H9 (cell line): ENCODE results near the gene ZNF407. TPM values are rescaled to one million over a fixed set of nuclear protein-coding genes. Genes with fewer than 3 reads are reported as not detected.

Experiments
- DNase-seq: peaks from one replicate; pipeline ENCODE4 v3.0.0-alpha.2; 2017
- H2AFZ ChIP-seq: one replicate; pipeline ENCODE4 v1.6.1; 2013; ENCODE audit warnings: mild to moderate bottlenecking, low read length, control low read depth, moderate library complexity
- H2AK5ac ChIP-seq: 2 replicates; pipeline ENCODE4 v1.6.1; 2013; ENCODE audit warnings: low read length, control low read depth, mixed read lengths; ENCODE audit not compliant: insufficient read length
- H2BK120ac ChIP-seq: one replicate; pipeline ENCODE4 v1.6.1; 2013; ENCODE audit warnings: low read depth, mild to moderate bottlenecking, low read length, control low read depth, inconsistent platforms; ENCODE audit not compliant: poor library complexity, severe bottlenecking
- H2BK12ac ChIP-seq: 2 replicates; pipeline ENCODE4 v1.6.1; 2013; ENCODE audit warnings: low read length, control low read depth, mixed read lengths, low read depth; ENCODE audit not compliant: insufficient read length
- H2BK15ac ChIP-seq: 2 replicates; pipeline ENCODE4 v1.6.1; 2013; ENCODE audit warnings: low read depth, low read length, control low read depth
- H2BK20ac ChIP-seq: one replicate; pipeline ENCODE4 v1.6.1; 2013; ENCODE audit warnings: low read depth, mild to moderate bottlenecking, low read length, control low read depth, inconsistent platforms; ENCODE audit not compliant: poor library complexity, severe bottlenecking
- H2BK5ac ChIP-seq: 2 replicates; pipeline ENCODE4 v1.6.1; 2013; ENCODE audit warnings: low read length, control low read depth, mixed read lengths; ENCODE audit not compliant: insufficient read length
- H3K14ac ChIP-seq: 2 replicates; pipeline ENCODE4 v1.6.1; 2013; ENCODE audit warnings: low read length, control low read depth; ENCODE audit not compliant: insufficient read depth
- H3K18ac ChIP-seq: 2 replicates; pipeline ENCODE4 v1.6.1; 2013; ENCODE audit warnings: low read depth, mild to moderate bottlenecking, mixed read lengths, low read length, control low read depth; ENCODE audit not compliant: insufficient read length
- H3K23ac ChIP-seq: 2 replicates; pipeline ENCODE4 v1.6.1; 2013; ENCODE audit warnings: low read length, control low read depth, mixed read lengths, low read depth; ENCODE audit not compliant: insufficient read length
- H3K23me2 ChIP-seq: 2 replicates; pipeline ENCODE4 v1.6.1; 2013; ENCODE audit warnings: low read depth, mild to moderate bottlenecking, mixed read lengths, low read length, control low read depth; ENCODE audit not compliant: insufficient read length, poor library complexity, severe bottlenecking
- H3K27ac ChIP-seq: 2 replicates; pipeline ENCODE4 v1.5.1; 2013; ENCODE audit warnings: low read length, control low read depth, mixed read lengths, low read depth; ENCODE audit not compliant: insufficient read length
- H3K27me3 ChIP-seq: 2 replicates; pipeline ENCODE4 v1.6.1; 2013; ENCODE audit warnings: low read length, control low read depth, inconsistent platforms; ENCODE audit not compliant: insufficient read depth
- H3K4ac ChIP-seq: 2 replicates; pipeline ENCODE4 v1.6.1; 2013; ENCODE audit warnings: low read depth, mild to moderate bottlenecking, control low read depth, inconsistent platforms, low read length, moderate library complexity
- H3K4me1 ChIP-seq: 2 replicates; pipeline ENCODE4 v1.6.1; 2013; ENCODE audit warnings: low read length, control low read depth, inconsistent platforms; ENCODE audit not compliant: insufficient read depth
- H3K4me2 ChIP-seq: 2 replicates; pipeline ENCODE4 v1.6.1; 2013; ENCODE audit warnings: low read length, control low read depth, mixed read lengths; ENCODE audit not compliant: insufficient read length, insufficient read depth
- H3K56ac ChIP-seq: 2 replicates; pipeline ENCODE4 v1.6.1; 2013; ENCODE audit warnings: low read depth, mild to moderate bottlenecking, mixed read lengths, low read length, control low read depth; ENCODE audit not compliant: insufficient read length
- H3K79me1 ChIP-seq: 2 replicates; pipeline ENCODE4 v1.6.1; 2013; ENCODE audit warnings: low read depth, mild to moderate bottlenecking, moderate library complexity, low read length, control low read depth, inconsistent platforms; ENCODE audit not compliant: insufficient read depth, poor library complexity, severe bottlenecking
- H3K79me2 ChIP-seq: 2 replicates; pipeline ENCODE4 v1.6.1; 2013; ENCODE audit warnings: low read length, control low read depth, inconsistent platforms; ENCODE audit not compliant: insufficient read depth
- H3K9ac ChIP-seq: 2 replicates; pipeline ENCODE4 v1.6.1; 2013; ENCODE audit warnings: low read length, control low read depth, mixed read lengths; ENCODE audit not compliant: insufficient read length; ENCODE audit errors: extremely low read depth
- H3K9me3 ChIP-seq: one replicate; pipeline ENCODE4 v1.6.1; 2013; ENCODE audit warnings: low read depth, low read length, inconsistent platforms; ENCODE audit not compliant: control insufficient read depth
- H3T11ph ChIP-seq: one replicate; pipeline ENCODE4 v1.6.1; 2013; ENCODE audit warnings: mild to moderate bottlenecking, low read length, control low read depth, inconsistent platforms
- H4K20me1 ChIP-seq: one replicate; pipeline ENCODE4 v1.6.1; 2013; ENCODE audit not compliant: control insufficient read depth, insufficient read length, insufficient read depth
- H4K5ac ChIP-seq: 2 replicates; pipeline ENCODE4 v1.6.1; 2013; ENCODE audit warnings: low read depth, mild to moderate bottlenecking, mixed read lengths, low read length, control low read depth; ENCODE audit not compliant: insufficient read length
- H4K8ac ChIP-seq: replicated peaks from 2 replicates; pipeline ENCODE4 v1.6.1; 2013; ENCODE audit warnings: low read length, control low read depth, mixed read lengths, low read depth; ENCODE audit not compliant: insufficient read length
- H4K91ac ChIP-seq: 2 replicates; pipeline ENCODE4 v1.6.1; 2013; ENCODE audit warnings: low read depth, mild to moderate bottlenecking, moderate library complexity, mixed read lengths, low read length, control low read depth; ENCODE audit not compliant: insufficient read length
- H3K27ac Mint-ChIP-seq, 3 experiments: 2 replicates in 2 of 3; 3 replicates in 1 of 3; pipeline ENCODE4 v1.8.0; 2020 to 2021; ENCODE audit warnings: mixed read lengths in 3 of 3, mild to moderate bottlenecking in 1 of 3, moderate library complexity in 1 of 3
- H3K27me3 Mint-ChIP-seq: 2 replicates; pipeline ENCODE4 v1.8.0; 2021; ENCODE audit warnings: low read depth, mild to moderate bottlenecking, moderate library complexity, mixed read lengths
- H3K36me3 Mint-ChIP-seq, 3 experiments: 2 replicates in 2 of 3; 3 replicates in 1 of 3; pipeline ENCODE4 v1.8.0; 2020 to 2021; ENCODE audit warnings: low read depth in 3 of 3, mixed read lengths in 3 of 3; ENCODE audit not compliant: insufficient read depth in 1 of 3
- H3K4me1 Mint-ChIP-seq, 2 experiments: 2 replicates each; pipeline ENCODE4 v1.8.0; 2020; ENCODE audit warnings: mixed read lengths in 2 of 2
- H3K4me3 Mint-ChIP-seq, 2 experiments: 2 replicates in 1 of 2; 3 replicates in 1 of 2; pipeline ENCODE4 v1.8.0; 2020 to 2021; ENCODE audit warnings: mild to moderate bottlenecking in 2 of 2, mixed read lengths in 2 of 2, moderate library complexity in 1 of 2
- H3K9me3 Mint-ChIP-seq, 2 experiments: 2 replicates in 1 of 2; 3 replicates in 1 of 2; pipeline ENCODE4 v1.8.0; 2020; ENCODE audit warnings: mild to moderate bottlenecking in 2 of 2, mixed read lengths in 2 of 2, moderate library complexity in 1 of 2
- WGBS: extraction: QIAGEN DNeasy Blood & Tissue Kit; methylation state at CpG from one replicate; pipeline ENCODE4 v1.1.7; 2013; ENCODE audit warnings: missing lambda C conversion rate, low lambda C conversion rate, mixed read lengths; ENCODE audit not compliant: insufficient read length; ENCODE audit errors: extremely low coverage; 5-methylcytosine and 5-hydroxymethylcytosine counted together
- total RNA-seq: library from RNA; stranded (reverse); gene quantifications from 2 replicates; pipeline ENCODE4 v1.2.1, GENCODE V29; 2021
- TF ChIP-seq, protein P1 (sequence below): fragments of 200-600 bp; sonication (generic); conservative IDR thresholded peaks from 3 replicates; pipeline ENCODE4 v1.8.0; 2021; ENCODE audit warnings: antibody characterized with exemption, mild to moderate bottlenecking

Gene ZNF407
- total RNA-seq, 1 experiment from 2014 or later, result 8.7 TPM

DNA sequence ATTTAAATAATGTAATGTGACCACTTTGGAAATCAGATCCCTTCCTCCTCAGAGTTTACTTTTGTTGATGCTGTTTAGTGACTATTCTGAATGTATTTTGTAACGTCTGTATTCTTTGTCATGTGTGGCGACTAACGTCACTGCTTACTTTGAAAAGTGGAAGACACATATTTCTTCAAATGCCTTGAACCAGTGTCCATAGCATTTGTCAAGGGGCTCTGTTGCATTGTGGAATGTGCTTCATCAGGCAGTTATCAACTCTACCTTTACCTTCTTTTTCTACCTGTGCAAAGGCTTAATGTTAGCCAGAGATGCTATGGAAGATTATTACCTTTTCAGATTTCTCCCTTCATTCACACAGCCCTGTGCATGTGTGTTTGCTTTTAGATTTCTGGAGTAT is 162.4 kb downstream of the ZNF407 start:
- H3K4ac ChIP-seq, result no peak overlapping the region
- no peaks in the 10 kb centered on the region for H3K79me1 ChIP-seq
- no peaks in the 10 kb centered on the region for H3K27me3 Mint-ChIP-seq
- H3K27me3 ChIP-seq, result no peaks in the 10 kb centered on the region
- H3K4me1 Mint-ChIP-seq, result peaks cover 4 to 5% of the 10 kb centered on the region in 2 experiments; a peak in 1 of 4 replicates
- no peaks in the 10 kb centered on the region for H3K9me3 ChIP-seq
- H2BK20ac ChIP-seq, result no peak overlapping the region
- no peaks in the 10 kb centered on the region for H3K4me1 ChIP-seq
- no peaks in the 10 kb centered on the region for H3K79me2 ChIP-seq
- no peak overlapping the region for H2BK12ac ChIP-seq
- H3K4me2 ChIP-seq, result no peak overlapping the region
- H3K27ac ChIP-seq, result no peak overlapping the region
- H4K8ac ChIP-seq, result no peak overlapping the region
- H3K36me3 Mint-ChIP-seq, result no peaks in the 10 kb centered on the region
- DNase-seq, result no peak
- no peak overlapping the region for H2BK15ac ChIP-seq
- WGBS, result no CpG with 5 or more reads among the region's 3 CpGs
- no peak overlapping the region for H3K18ac ChIP-seq
- H3T11ph ChIP-seq, result no peak overlapping the region
- no peak overlapping the region for H3K27ac Mint-ChIP-seq
- TF ChIP-seq, protein P1, sequence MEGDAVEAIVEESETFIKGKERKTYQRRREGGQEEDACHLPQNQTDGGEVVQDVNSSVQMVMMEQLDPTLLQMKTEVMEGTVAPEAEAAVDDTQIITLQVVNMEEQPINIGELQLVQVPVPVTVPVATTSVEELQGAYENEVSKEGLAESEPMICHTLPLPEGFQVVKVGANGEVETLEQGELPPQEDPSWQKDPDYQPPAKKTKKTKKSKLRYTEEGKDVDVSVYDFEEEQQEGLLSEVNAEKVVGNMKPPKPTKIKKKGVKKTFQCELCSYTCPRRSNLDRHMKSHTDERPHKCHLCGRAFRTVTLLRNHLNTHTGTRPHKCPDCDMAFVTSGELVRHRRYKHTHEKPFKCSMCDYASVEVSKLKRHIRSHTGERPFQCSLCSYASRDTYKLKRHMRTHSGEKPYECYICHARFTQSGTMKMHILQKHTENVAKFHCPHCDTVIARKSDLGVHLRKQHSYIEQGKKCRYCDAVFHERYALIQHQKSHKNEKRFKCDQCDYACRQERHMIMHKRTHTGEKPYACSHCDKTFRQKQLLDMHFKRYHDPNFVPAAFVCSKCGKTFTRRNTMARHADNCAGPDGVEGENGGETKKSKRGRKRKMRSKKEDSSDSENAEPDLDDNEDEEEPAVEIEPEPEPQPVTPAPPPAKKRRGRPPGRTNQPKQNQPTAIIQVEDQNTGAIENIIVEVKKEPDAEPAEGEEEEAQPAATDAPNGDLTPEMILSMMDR, result no peak
- H3K14ac ChIP-seq, result no peak overlapping the region
- no peak overlapping the region for H2BK120ac ChIP-seq
- H2AFZ ChIP-seq, result no peak overlapping the region
- H3K23ac ChIP-seq, result no peak overlapping the region
- no peak overlapping the region for H4K5ac ChIP-seq
- H3K23me2 ChIP-seq, result no peaks in the 10 kb centered on the region
- no peak overlapping the region for H3K9ac ChIP-seq
- H3K56ac ChIP-seq, result no peak overlapping the region
- no peak overlapping the region for H4K91ac ChIP-seq
- H3K9me3 Mint-ChIP-seq, result no peaks in the 10 kb centered on the region
- H2BK5ac ChIP-seq, result no peak overlapping the region
- H3K4me3 Mint-ChIP-seq, result no peak overlapping the region
- no peak overlapping the region for H2AK5ac ChIP-seq
- no peaks in the 10 kb centered on the region for H4K20me1 ChIP-seq
